Trophoblast cell (in vitro differentiated cells and primary cell): ENCODE measurements around the gene ABITRAM.

Experiments
- DNase-seq, 2 donors: peaks; one replicate each; pipeline ENCODE4 v3.0.0-alpha.2; 2016
- H2AFZ ChIP-seq: 2 replicates; pipeline ENCODE4 v1.6.1; 2013; ENCODE audit warnings: low read length, moderate library complexity, mild to moderate bottlenecking; ENCODE audit not compliant: insufficient read depth, poor library complexity
- H2AK5ac ChIP-seq: 2 replicates; pipeline ENCODE4 v1.6.1; 2013; ENCODE audit warnings: mild to moderate bottlenecking, low read length
- H2BK120ac ChIP-seq: 2 replicates; pipeline ENCODE4 v1.6.1; 2013; ENCODE audit warnings: low read length, mild to moderate bottlenecking, moderate library complexity; ENCODE audit not compliant: insufficient read depth, poor library complexity
- H2BK12ac ChIP-seq: 2 replicates; pipeline ENCODE4 v1.6.1; 2013; ENCODE audit warnings: mild to moderate bottlenecking, low read length, moderate library complexity
- H2BK5ac ChIP-seq: 2 replicates; pipeline ENCODE4 v1.6.1; 2013; ENCODE audit warnings: low read length, low read depth, moderate library complexity, mild to moderate bottlenecking; ENCODE audit not compliant: poor library complexity
- H3K14ac ChIP-seq: 2 replicates; pipeline ENCODE4 v1.6.1; 2013; ENCODE audit warnings: mild to moderate bottlenecking, low read length
- H3K18ac ChIP-seq: 2 replicates; pipeline ENCODE4 v1.6.1; 2013; ENCODE audit warnings: mild to moderate bottlenecking, low read length
- H3K23ac ChIP-seq: 2 replicates; pipeline ENCODE4 v1.6.1; 2013; ENCODE audit warnings: low read length
- H3K27ac ChIP-seq: 2 replicates; pipeline ENCODE4 v1.5.1; 2013; ENCODE audit warnings: low read depth, mild to moderate bottlenecking, inconsistent platforms, low read length, moderate library complexity
- H3K27me3 ChIP-seq: 2 replicates; pipeline ENCODE4 v1.6.1; 2013; ENCODE audit warnings: inconsistent platforms, mild to moderate bottlenecking, low read length, moderate library complexity; ENCODE audit not compliant: insufficient read depth
- H3K36me3 ChIP-seq, 2 experiments: 1 replicate in 1 of 2; 2 replicates in 1 of 2; pipeline ENCODE4 v1.6.1; 2013; ENCODE audit warnings: low read length in 2 of 2, mild to moderate bottlenecking in 2 of 2, moderate library complexity in 1 of 2; ENCODE audit not compliant: insufficient read depth in 2 of 2, control insufficient read depth in 1 of 2
- H3K4ac ChIP-seq: 2 replicates; pipeline ENCODE4 v1.6.1; 2013; ENCODE audit warnings: low read depth, mild to moderate bottlenecking, low read length, moderate library complexity
- H3K4me1 ChIP-seq, 2 experiments: 1 replicate in 1 of 2; 2 replicates in 1 of 2; pipeline ENCODE4 v1.6.1; 2013; ENCODE audit warnings: low read length in 2 of 2, mild to moderate bottlenecking in 2 of 2, moderate library complexity in 1 of 2; ENCODE audit not compliant: insufficient read depth in 2 of 2, control insufficient read depth in 1 of 2
- H3K4me2 ChIP-seq: 2 replicates; pipeline ENCODE4 v1.6.1; 2013; ENCODE audit warnings: inconsistent platforms, mild to moderate bottlenecking, low read length, moderate library complexity
- H3K4me3 ChIP-seq: 2 replicates; pipeline ENCODE4 v1.5.1; 2013; ENCODE audit warnings: mild to moderate bottlenecking, low read depth, low read length, inconsistent platforms
- H3K79me1 ChIP-seq: one replicate; pipeline ENCODE4 v1.6.1; 2013; ENCODE audit warnings: low read length
- H3K79me2 ChIP-seq: 2 replicates; pipeline ENCODE4 v1.6.1; 2013; ENCODE audit warnings: low read length, mild to moderate bottlenecking; ENCODE audit not compliant: control insufficient read depth, insufficient read depth, poor library complexity
- H3K9ac ChIP-seq: 2 replicates; pipeline ENCODE4 v1.6.1; 2013; ENCODE audit warnings: mild to moderate bottlenecking, low read length
- H3K9me3 ChIP-seq: 2 replicates; pipeline ENCODE4 v1.6.1; 2013; ENCODE audit warnings: low read depth, mild to moderate bottlenecking, control low read depth, inconsistent platforms, low read length; ENCODE audit not compliant: insufficient read depth
- H4K12ac ChIP-seq: 2 replicates; pipeline ENCODE4 v1.6.1; 2013; ENCODE audit warnings: low read depth, mild to moderate bottlenecking, low read length, moderate library complexity
- H4K8ac ChIP-seq: 2 replicates; pipeline ENCODE4 v1.6.1; 2013; ENCODE audit warnings: low read depth, mild to moderate bottlenecking, low read length, moderate library complexity
- H4K91ac ChIP-seq: one replicate; pipeline ENCODE4 v1.6.1; 2013; ENCODE audit warnings: low read depth, mild to moderate bottlenecking, low read length, moderate library complexity

ABITRAM gene

DNA sequence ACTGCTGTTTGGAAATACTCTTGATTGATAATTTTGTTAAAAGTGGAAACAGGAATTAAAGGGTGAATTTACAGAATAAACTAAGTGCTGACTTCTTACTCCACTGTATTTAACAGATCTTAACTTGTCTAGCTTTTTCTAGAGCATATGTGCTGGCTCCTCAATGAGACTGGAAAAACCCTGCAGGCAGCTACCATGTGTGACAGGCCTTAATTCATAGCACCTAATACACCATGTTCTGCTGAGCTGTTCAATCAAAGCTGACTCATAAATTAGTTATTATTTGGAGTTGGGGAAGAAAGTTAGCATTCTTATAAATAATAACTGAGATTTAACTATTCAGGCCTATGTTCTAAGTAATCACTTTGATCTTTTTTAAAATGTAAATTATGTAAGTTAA lies 49.7 kb downstream of the ABITRAM start:
- Histone ChIP-seq H4K91ac (no peak overlapping the region), H3K79me1 (no peaks in the 10 kb centered on the region), H3K36me3 (peaks cover 0 to 2% of the 10 kb centered on the region in 2 experiments), H3K9ac (no peak overlapping the region), H4K8ac (no peak overlapping the region), H3K18ac (no peak overlapping the region), H2BK12ac (no peak overlapping the region), H2AFZ (no peak overlapping the region), H3K9me3 (peaks cover 2% of the 10 kb centered on the region), H3K23ac (no peak overlapping the region), H3K4ac (no peak overlapping the region), H3K4me2 (no peak overlapping the region), H2BK5ac (no peak overlapping the region), H2BK120ac (no peak overlapping the region), H4K12ac (no peak overlapping the region), H2AK5ac (no peak overlapping the region), H3K4me1 (no peaks in the 10 kb centered on the region), H3K4me3 (no peak overlapping the region), H3K27ac (no peak overlapping the region), H3K79me2 (no peaks in the 10 kb centered on the region), H3K27me3 (no peaks in the 10 kb centered on the region), H3K14ac (no peak overlapping the region)
- no peak for DNase-seq
